Mammary epithelial cell (primary cell): ENCODE results near the gene KCNQ2.

ENCODE experiments used
- EZH2 ChIP-seq: IDR thresholded peaks from 2 replicates; pipeline ENCODE4 v1.6.1; 2012; ENCODE audit warnings: low read length, inconsistent platforms, borderline replicate concordance
- TF ChIP-seq, protein P1 (sequence below), 2 donors: IDR thresholded peaks in 1 of 2; conservative IDR thresholded peaks in 1 of 2; 2 replicates each; pipeline ENCODE4 v1.5.1; 2011 to 2012; ENCODE audit warnings: inconsistent platforms in 2 of 2, low read length in 2 of 2, mild to moderate bottlenecking in 2 of 2, control low read depth in 1 of 2, low read depth in 1 of 2; ENCODE audit not compliant: insufficient read depth in 1 of 2; ENCODE audit errors: extremely low read depth in 1 of 2

DNA sequence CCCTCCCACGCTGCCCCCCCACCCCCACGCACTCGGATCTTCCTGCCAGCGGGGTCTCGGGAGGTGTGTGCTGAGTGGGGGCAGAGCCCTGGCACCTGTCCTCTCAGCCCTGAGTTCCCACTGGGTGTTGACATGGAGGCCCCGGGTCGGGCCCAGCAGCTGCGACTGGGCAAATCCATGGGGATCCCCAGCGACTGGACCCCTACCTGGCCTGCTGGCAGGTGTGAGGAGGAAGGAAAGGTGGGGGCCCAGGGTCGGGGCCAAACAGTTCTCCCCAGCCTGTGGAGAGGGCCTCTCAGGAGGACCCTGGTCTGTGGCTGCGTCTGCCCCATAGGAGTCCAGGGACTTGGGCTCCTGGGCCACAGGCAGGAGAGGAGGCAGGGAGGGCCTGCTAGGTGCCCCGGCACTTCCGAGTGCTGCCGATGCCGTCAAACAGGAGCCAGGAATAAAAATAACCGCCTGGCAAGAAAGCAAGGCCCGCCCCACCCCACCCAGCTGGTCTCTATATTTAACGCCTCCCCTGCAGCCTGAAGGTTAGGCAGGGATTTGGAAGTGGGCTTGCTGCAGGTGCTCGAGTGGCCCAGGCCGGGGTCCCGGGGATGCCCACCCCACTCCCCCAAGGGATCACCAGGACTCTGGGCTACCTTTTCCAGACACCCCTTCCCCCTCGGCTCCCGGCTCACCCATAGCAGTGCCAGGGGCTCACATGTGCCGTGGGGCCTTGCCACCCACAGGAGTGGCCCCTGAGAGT is 27.9 kb upstream of the KCNQ2 start:
- no peak for TF ChIP-seq EZH2
- TF ChIP-seq, protein P1, sequence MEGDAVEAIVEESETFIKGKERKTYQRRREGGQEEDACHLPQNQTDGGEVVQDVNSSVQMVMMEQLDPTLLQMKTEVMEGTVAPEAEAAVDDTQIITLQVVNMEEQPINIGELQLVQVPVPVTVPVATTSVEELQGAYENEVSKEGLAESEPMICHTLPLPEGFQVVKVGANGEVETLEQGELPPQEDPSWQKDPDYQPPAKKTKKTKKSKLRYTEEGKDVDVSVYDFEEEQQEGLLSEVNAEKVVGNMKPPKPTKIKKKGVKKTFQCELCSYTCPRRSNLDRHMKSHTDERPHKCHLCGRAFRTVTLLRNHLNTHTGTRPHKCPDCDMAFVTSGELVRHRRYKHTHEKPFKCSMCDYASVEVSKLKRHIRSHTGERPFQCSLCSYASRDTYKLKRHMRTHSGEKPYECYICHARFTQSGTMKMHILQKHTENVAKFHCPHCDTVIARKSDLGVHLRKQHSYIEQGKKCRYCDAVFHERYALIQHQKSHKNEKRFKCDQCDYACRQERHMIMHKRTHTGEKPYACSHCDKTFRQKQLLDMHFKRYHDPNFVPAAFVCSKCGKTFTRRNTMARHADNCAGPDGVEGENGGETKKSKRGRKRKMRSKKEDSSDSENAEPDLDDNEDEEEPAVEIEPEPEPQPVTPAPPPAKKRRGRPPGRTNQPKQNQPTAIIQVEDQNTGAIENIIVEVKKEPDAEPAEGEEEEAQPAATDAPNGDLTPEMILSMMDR (conservative IDR thresholded peaks at IDR 0.05 in 1 of 2, IDR thresholded peaks at IDR 0.05 in 1 of 2; ENCODE audit: extremely low read depth in 1 of 2, insufficient read depth in 1 of 2, low read depth in 1 of 2, low read length in 2 of 2), result no peak
